ENCODE data around the gene RAC3. TPM values are rescaled to one million over a fixed set of nuclear protein-coding genes. Genes with fewer than 3 reads are reported as not detected.

The RAC3 gene
- polyA plus RNA-seq, 1 donor (not counting 4 experiments of a cell fraction or from before 2014, with no cell fraction given) = 12.3 TPM

- H3K4me1 ChIP-seq (ENCODE audit: control insufficient read depth, extremely low read depth, insufficient read depth, low read length) = peaks cover 14% of the 10 kb centered on the region
- DNase-seq (ENCODE audit: low read depth, low spot score) (no peak), FAIRE-seq (no peak)
- H3K9ac ChIP-seq (ENCODE audit: control insufficient read depth, extremely low read depth, insufficient read depth, low read length) = no peak overlapping the region
- no peak overlapping the region for H2AFZ ChIP-seq (ENCODE audit: control insufficient read depth, low read length)
- H4K20me1 ChIP-seq (ENCODE audit: control insufficient read depth, extremely low read depth, insufficient read depth, low read length) = no peaks in the 10 kb centered on the region
- TF ChIP-seq, protein P1, sequence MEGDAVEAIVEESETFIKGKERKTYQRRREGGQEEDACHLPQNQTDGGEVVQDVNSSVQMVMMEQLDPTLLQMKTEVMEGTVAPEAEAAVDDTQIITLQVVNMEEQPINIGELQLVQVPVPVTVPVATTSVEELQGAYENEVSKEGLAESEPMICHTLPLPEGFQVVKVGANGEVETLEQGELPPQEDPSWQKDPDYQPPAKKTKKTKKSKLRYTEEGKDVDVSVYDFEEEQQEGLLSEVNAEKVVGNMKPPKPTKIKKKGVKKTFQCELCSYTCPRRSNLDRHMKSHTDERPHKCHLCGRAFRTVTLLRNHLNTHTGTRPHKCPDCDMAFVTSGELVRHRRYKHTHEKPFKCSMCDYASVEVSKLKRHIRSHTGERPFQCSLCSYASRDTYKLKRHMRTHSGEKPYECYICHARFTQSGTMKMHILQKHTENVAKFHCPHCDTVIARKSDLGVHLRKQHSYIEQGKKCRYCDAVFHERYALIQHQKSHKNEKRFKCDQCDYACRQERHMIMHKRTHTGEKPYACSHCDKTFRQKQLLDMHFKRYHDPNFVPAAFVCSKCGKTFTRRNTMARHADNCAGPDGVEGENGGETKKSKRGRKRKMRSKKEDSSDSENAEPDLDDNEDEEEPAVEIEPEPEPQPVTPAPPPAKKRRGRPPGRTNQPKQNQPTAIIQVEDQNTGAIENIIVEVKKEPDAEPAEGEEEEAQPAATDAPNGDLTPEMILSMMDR (optimal IDR thresholded peaks at IDR 0.05 in 1 of 3, IDR thresholded peaks at IDR 0.05 in 1 of 3, conservative IDR thresholded peaks at IDR 0.05 in 1 of 3; ENCODE audit: extremely low read depth in 1 of 3, insufficient read depth in 2 of 3, low read length in 3 of 3) = no peak
- no peak for TF ChIP-seq EZH2 (IDR thresholded peaks at IDR 0.05; ENCODE audit: low read length)
- dilution Hi-C loops (cut with MboI; ENCODE audit: extremely low pct_ligation_motif_present, low sequenced_read_pairs) = no loop called here
- no peak overlapping the region for H3K4me2 ChIP-seq (ENCODE audit: control insufficient read depth, extremely low read depth, insufficient read depth, low read depth, low read length)
- H3K9me3 ChIP-seq (ENCODE audit: control insufficient read depth, low read depth, low read length) = no peaks in the 10 kb centered on the region
- H3K9me1 ChIP-seq (ENCODE audit: control insufficient read depth, extremely low read depth, insufficient read depth, low read length) = no peaks in the 10 kb centered on the region
- H3K79me2 ChIP-seq (ENCODE audit: control insufficient read depth, insufficient read depth, low read length) = no peaks in the 10 kb centered on the region
- H3K36me3 ChIP-seq (ENCODE audit: control insufficient read depth in 2 of 2, extremely low read depth in 1 of 2, insufficient read depth in 2 of 2, low read length in 2 of 2) = no peaks in the 10 kb centered on the region
- no peak overlapping the region for H3K27ac ChIP-seq (ENCODE audit: control insufficient read depth, insufficient read depth, low read length)
- no peaks in the 10 kb centered on the region for H3K27me3 ChIP-seq (ENCODE audit: control insufficient read depth, extremely low read depth, insufficient read depth, low read length)
- no peak overlapping the region for H3K4me3 ChIP-seq (ENCODE audit: control insufficient read depth in 2 of 3, extremely low read depth in 1 of 3, insufficient read depth in 2 of 3, low read depth in 1 of 3, low read length in 3 of 3)
Measured at GRCh38 chr17:81996232-81996756, 35.2 kb upstream of the RAC3 start.

- Histone ChIP-seq H3K9ac (ENCODE audit: control insufficient read depth, extremely low read depth, insufficient read depth, low read length) (no peak overlapping the region), H3K27me3 (ENCODE audit: control insufficient read depth, extremely low read depth, insufficient read depth, low read length) (no peaks in the 10 kb centered on the region), H3K4me2 (ENCODE audit: control insufficient read depth, extremely low read depth, insufficient read depth, low read depth, low read length) (no peak overlapping the region), H3K4me3 (ENCODE audit: control insufficient read depth in 2 of 3, extremely low read depth in 1 of 3, insufficient read depth in 2 of 3, low read depth in 1 of 3, low read length in 3 of 3) (no peak overlapping the region), H3K79me2 (ENCODE audit: control insufficient read depth, insufficient read depth, low read length) (no peaks in the 10 kb centered on the region), H3K36me3 (ENCODE audit: control insufficient read depth in 2 of 2, extremely low read depth in 1 of 2, insufficient read depth in 2 of 2, low read length in 2 of 2) (no peaks in the 10 kb centered on the region), H3K9me3 (ENCODE audit: control insufficient read depth, low read depth, low read length) (no peaks in the 10 kb centered on the region), H4K20me1 (ENCODE audit: control insufficient read depth, extremely low read depth, insufficient read depth, low read length) (no peaks in the 10 kb centered on the region), H3K9me1 (ENCODE audit: control insufficient read depth, extremely low read depth, insufficient read depth, low read length) (no peaks in the 10 kb centered on the region), H3K4me1 (ENCODE audit: control insufficient read depth, extremely low read depth, insufficient read depth, low read length) (peaks cover 8% of the 10 kb centered on the region), H2AFZ (ENCODE audit: control insufficient read depth, low read length) (no peak overlapping the region), H3K27ac (ENCODE audit: control insufficient read depth, insufficient read depth, low read length) (no peak overlapping the region)
- TF ChIP-seq, protein P1 (optimal IDR thresholded peaks at IDR 0.05 in 1 of 3, IDR thresholded peaks at IDR 0.05 in 1 of 3, conservative IDR thresholded peaks at IDR 0.05 in 1 of 3; ENCODE audit: extremely low read depth in 1 of 3, insufficient read depth in 2 of 3, low read length in 3 of 3) = no peak
- TF ChIP-seq EZH2 (IDR thresholded peaks at IDR 0.05; ENCODE audit: low read length) = no peak
- dilution Hi-C loops (cut with MboI; ENCODE audit: extremely low pct_ligation_motif_present, low sequenced_read_pairs) = no loop called here
- FAIRE-seq (no peak), DNase-seq (ENCODE audit: low read depth, low spot score) (no peak)
Measured at GRCh38 chr17:81996757-81997441, 34.6 kb upstream of the RAC3 start.
